ENCODE measurements around the gene SPECC1.

DNA sequence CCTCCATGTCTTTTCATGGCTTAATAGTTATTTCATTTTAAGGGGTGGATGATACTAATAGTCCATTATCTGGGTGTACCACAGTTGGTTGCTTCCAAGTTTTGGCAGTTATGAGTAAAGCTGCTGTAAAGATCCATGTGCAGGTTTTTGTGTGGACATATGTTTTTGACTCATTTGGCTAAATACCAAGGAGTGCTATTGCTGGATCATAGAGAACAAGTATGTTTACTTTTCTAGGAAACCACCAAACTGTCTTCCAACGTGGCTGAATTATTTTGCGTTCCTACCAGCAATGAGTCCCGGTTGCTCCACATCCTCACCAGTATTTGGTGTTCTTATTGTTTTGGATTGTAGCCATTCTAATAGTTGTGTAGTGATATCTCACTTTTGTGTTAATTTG lies 181.9 kb downstream of the SPECC1 start:
- TF ChIP-seq CTCF (IDR thresholded peaks at IDR 0.05), result no peak
- TF ChIP-seq POLR2A (IDR thresholded peaks at IDR 0.05), result no peak
- no peak for TF ChIP-seq POLR2AphosphoS5 (IDR thresholded peaks at IDR 0.05)
- no peak for TF ChIP-seq EP300 (IDR thresholded peaks at IDR 0.05)
